ENCODE data around the gene SGSM2.

GRCh38 chr17:2354311-2354710 is 17.0 kb downstream of the SGSM2 start:
- no peak for TF ChIP-seq POLR2A (IDR thresholded peaks at IDR 0.05; ENCODE audit: control extremely low read depth in 1 of 2, low read depth in 2 of 2, low read length in 2 of 2)
- no peak for TF ChIP-seq POLR2AphosphoS5 (IDR thresholded peaks at IDR 0.05; ENCODE audit: low read depth, low read length)
- TF ChIP-seq YY1 (IDR thresholded peaks at IDR 0.05; ENCODE audit: low read depth, low read length) = no peak
- no peak for TF ChIP-seq CTCF (IDR thresholded peaks at IDR 0.05; ENCODE audit: control extremely low read depth in 1 of 3, insufficient read depth in 1 of 3, low read depth in 1 of 3, low read length in 3 of 3)
- no peak for TF ChIP-seq HDAC2 (IDR thresholded peaks at IDR 0.05; ENCODE audit: borderline replicate concordance in 1 of 2, low read depth in 2 of 2, low read length in 2 of 2)
- no peak for TF ChIP-seq CHD7 (IDR thresholded peaks at IDR 0.05; ENCODE audit: insufficient replicate concordance, low read length)

Measured in H1 (cell line).